SK-N-SH (cell line): ENCODE measurements around the gene PCSK6.

Source experiments
- POLR2AphosphoS5 ChIP-seq: IDR thresholded peaks from 2 replicates; pipeline ENCODE4 v1.6.1; 2012; ENCODE audit warnings: low read depth, low read length
- RCOR1 ChIP-seq: fragments of 150-350 bp; IDR thresholded peaks from 2 replicates; pipeline ENCODE4 v1.6.1; 2017; ENCODE audit warnings: antibody characterized with exemption, low read length
- REST ChIP-seq: IDR thresholded peaks from 2 replicates; pipeline ENCODE4 v1.6.1; 2012; ENCODE audit warnings: mild to moderate bottlenecking, low read depth, low read length, moderate library complexity
- RFX5 ChIP-seq: IDR thresholded peaks from 2 replicates; pipeline ENCODE4 v1.6.1; 2012; ENCODE audit warnings: mild to moderate bottlenecking, improper control_type of control experiment, low read length
- TAF1 ChIP-seq: IDR thresholded peaks from 2 replicates; pipeline ENCODE4 v1.6.1; 2012; ENCODE audit warnings: low read depth, mild to moderate bottlenecking, low read length, moderate library complexity, borderline replicate concordance
- TF ChIP-seq, protein P1 (sequence below): fragments of 200-600 bp; sonication (generic); IDR thresholded peaks from 2 replicates; pipeline ENCODE4 v1.6.1; 2017; ENCODE audit warnings: antibody characterized with exemption, mild to moderate bottlenecking, moderate library complexity

- no peak for TF ChIP-seq POLR2AphosphoS5
- TF ChIP-seq TAF1: no peak
- TF ChIP-seq, protein P1, sequence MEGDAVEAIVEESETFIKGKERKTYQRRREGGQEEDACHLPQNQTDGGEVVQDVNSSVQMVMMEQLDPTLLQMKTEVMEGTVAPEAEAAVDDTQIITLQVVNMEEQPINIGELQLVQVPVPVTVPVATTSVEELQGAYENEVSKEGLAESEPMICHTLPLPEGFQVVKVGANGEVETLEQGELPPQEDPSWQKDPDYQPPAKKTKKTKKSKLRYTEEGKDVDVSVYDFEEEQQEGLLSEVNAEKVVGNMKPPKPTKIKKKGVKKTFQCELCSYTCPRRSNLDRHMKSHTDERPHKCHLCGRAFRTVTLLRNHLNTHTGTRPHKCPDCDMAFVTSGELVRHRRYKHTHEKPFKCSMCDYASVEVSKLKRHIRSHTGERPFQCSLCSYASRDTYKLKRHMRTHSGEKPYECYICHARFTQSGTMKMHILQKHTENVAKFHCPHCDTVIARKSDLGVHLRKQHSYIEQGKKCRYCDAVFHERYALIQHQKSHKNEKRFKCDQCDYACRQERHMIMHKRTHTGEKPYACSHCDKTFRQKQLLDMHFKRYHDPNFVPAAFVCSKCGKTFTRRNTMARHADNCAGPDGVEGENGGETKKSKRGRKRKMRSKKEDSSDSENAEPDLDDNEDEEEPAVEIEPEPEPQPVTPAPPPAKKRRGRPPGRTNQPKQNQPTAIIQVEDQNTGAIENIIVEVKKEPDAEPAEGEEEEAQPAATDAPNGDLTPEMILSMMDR: no peak
- no peak for TF ChIP-seq RCOR1
- no peak for TF ChIP-seq RFX5
- TF ChIP-seq REST: no peak
Observed at GRCh38 chr15:101296418-101297405, 192.8 kb downstream of the PCSK6 start.
